Psoas muscle (tissue), 8 donors: Measurements from ENCODE around the gene ILDR1. TPM values are rescaled to one million over a fixed set of nuclear protein-coding genes. Genes with fewer than 3 reads are reported as not detected.

ENCODE experiments used
- ATAC-seq, 4 donors: fragments of 200-7000 bp; cut with Tn5 transposase; one replicate each; pipeline ENCODE4 v1.9.1; 2020; ENCODE audit warnings: moderate library complexity in 3 of 4, mild to moderate bottlenecking in 2 of 4
- DNase-seq, 2 donors: peaks; one replicate each; pipeline ENCODE4 v3.0.0-alpha.2; 2020
- H3K27ac ChIP-seq: fragments of 200-600 bp; one replicate; pipeline ENCODE4 v1.8.0; 2022
- H3K27me3 ChIP-seq, 3 donors: fragments of 200-600 bp in 1 of 3; one replicate each; pipeline versions ENCODE4 v1.6.1 to v1.8.0; 2013 to 2022; ENCODE audit warnings: low read length in 2 of 3, mild to moderate bottlenecking in 2 of 3, moderate library complexity in 1 of 3; ENCODE audit not compliant: insufficient read depth in 3 of 3
- H3K36me3 ChIP-seq, 2 donors: fragments of 200-600 bp in 1 of 2; one replicate each; pipeline versions ENCODE4 v1.6.1 to v1.8.0; 2013 to 2022; ENCODE audit warnings: low read depth in 1 of 2, mild to moderate bottlenecking in 1 of 2, moderate library complexity in 1 of 2; ENCODE audit not compliant: insufficient read depth in 1 of 2
- H3K4me1 ChIP-seq: fragments of 200-600 bp; one replicate; pipeline ENCODE4 v1.8.0; 2022
- H3K4me3 ChIP-seq: fragments of 200-600 bp; one replicate; pipeline ENCODE4 v1.8.0; 2022; ENCODE audit warnings: mild to moderate bottlenecking
- H3K9me3 ChIP-seq: fragments of 200-600 bp; one replicate; pipeline ENCODE4 v1.8.0; 2022
- WGBS, 3 donors: extraction: QIAGEN DNeasy Blood & Tissue Kit; methylation state at CpG; one replicate each; pipeline versions ENCODE4 v1.1.6 to v1.1.7; 2013; 5-methylcytosine and 5-hydroxymethylcytosine counted together
- intact Hi-C, 2 donors: fragments of 100-400 bp; cut with DNase I; formaldehyde crosslinking; loops; one replicate each; pipeline versions ENCODE4 v1.11.0 to v1.14.2; 2022
- polyA plus RNA-seq, 3 donors: library from polyadenylated mRNA; stranded (reverse); fragments of 200-250 nt; gene quantifications; one replicate each; pipeline ENCODE4 v1.2.3, GENCODE V29; 2013
- total RNA-seq, 4 donors: library from RNA; stranded (reverse); fragmentation: NEBNext Ultra II Directional in 2 of 4; extraction: Animal tissue kit (Norgen Biotek cat#: 25700) in 2 of 4; gene quantifications; one replicate each; pipeline versions ENCODE4 v1.2.1 to v1.2.4, GENCODE V29; 2021 to 2023
- TF ChIP-seq, protein P1 (sequence below): fragments of 200-600 bp; IDR thresholded peaks from one replicate; pipeline ENCODE4 v1.8.0; 2022; ENCODE audit warnings: antibody characterized with exemption
- donor health status: healthy with polysubstance abuse.
- donor health status: DM: no; HTN: no; CAD: no; lungs with moderate emphysema.
- donor health status: Bipolar disorder and iron deficiency.
- donor health status: healthy.
- donor health status: DM: yes; HTN: yes; CAD: no.
- donor health status: DM: no; HTN: no; CAD: no.
- donor health status: DM: no; HTN: no; CAD: no.
- donor health status: DM: yes; HTN: yes; CAD: no.

The ILDR1 gene
- total and polyA plus RNA-seq, 7 donors, result not detected

DNA sequence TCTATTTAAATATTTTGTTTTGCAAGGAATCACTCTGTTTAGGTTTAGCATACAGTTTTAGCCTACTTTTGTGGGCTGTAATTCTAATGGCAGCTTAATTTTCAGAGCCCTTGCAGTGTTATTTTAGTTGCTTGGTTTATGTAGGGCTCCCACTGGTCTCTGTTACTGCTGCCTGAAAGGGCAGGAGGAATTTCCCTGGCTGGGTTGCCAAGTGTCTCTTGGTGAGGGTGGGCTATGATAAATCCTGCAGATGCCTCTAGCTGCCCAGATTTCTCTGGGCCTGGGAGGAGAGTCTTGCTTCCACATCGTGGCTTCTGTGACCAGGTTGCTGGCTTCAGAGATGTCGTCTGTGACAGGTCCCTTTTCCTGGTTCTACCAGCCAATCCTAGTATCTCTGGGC is 36.2 kb downstream of the ILDR1 start:
- intact Hi-C loops, result no loop called here
- no peaks in the 10 kb centered on the region for H3K4me1 ChIP-seq
- H3K4me3 ChIP-seq, result no peak overlapping the region
- TF ChIP-seq, protein P1, sequence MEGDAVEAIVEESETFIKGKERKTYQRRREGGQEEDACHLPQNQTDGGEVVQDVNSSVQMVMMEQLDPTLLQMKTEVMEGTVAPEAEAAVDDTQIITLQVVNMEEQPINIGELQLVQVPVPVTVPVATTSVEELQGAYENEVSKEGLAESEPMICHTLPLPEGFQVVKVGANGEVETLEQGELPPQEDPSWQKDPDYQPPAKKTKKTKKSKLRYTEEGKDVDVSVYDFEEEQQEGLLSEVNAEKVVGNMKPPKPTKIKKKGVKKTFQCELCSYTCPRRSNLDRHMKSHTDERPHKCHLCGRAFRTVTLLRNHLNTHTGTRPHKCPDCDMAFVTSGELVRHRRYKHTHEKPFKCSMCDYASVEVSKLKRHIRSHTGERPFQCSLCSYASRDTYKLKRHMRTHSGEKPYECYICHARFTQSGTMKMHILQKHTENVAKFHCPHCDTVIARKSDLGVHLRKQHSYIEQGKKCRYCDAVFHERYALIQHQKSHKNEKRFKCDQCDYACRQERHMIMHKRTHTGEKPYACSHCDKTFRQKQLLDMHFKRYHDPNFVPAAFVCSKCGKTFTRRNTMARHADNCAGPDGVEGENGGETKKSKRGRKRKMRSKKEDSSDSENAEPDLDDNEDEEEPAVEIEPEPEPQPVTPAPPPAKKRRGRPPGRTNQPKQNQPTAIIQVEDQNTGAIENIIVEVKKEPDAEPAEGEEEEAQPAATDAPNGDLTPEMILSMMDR, result no peak
- no peak for DNase-seq
- no peak for ATAC-seq
- H3K36me3 ChIP-seq, result no peaks in the 10 kb centered on the region
- 74 to 82% (median 75%) methylated on average over 2 of the region's 2 CpGs for WGBS, 3 donors
- no peaks in the 10 kb centered on the region for H3K27me3 ChIP-seq
- H3K9me3 ChIP-seq, result peaks cover 4% of the 10 kb centered on the region
- no peak overlapping the region for H3K27ac ChIP-seq

DNA sequence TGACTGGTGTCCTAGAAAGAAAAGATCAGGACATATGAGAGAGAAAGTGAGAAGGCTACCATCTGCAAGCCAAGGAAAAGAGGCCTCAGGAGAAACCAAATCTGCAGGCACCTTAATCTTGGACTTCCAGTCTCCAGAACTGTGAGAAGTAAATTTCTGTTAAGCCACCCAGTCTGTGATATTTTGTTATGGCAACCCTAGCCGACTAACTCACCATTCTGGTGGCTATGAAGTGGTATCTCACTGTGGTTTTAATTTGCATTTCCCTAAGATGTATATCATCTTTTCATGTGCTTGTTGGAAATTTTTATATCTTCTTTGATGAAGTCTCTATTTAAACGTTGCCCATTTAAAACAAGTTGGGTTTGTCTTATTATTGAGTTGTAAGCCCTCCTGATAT is 40.6 kb downstream of the ILDR1 start:
- H3K4me1 ChIP-seq, result no peaks in the 10 kb centered on the region
- no peak for ATAC-seq
- no peak for DNase-seq
- TF ChIP-seq, protein P1, result no peak
- peaks cover 4% of the 10 kb centered on the region for H3K9me3 ChIP-seq
- intact Hi-C loops, result no loop called here
- no peak overlapping the region for H3K27ac ChIP-seq
- H3K27me3 ChIP-seq, result no peaks in the 10 kb centered on the region
- H3K4me3 ChIP-seq, result no peak overlapping the region
- H3K36me3 ChIP-seq, result no peaks in the 10 kb centered on the region
- WGBS, 3 donors, result 76 to 80% (median 77%) methylated on average over 2 of the region's 2 CpGs

DNA sequence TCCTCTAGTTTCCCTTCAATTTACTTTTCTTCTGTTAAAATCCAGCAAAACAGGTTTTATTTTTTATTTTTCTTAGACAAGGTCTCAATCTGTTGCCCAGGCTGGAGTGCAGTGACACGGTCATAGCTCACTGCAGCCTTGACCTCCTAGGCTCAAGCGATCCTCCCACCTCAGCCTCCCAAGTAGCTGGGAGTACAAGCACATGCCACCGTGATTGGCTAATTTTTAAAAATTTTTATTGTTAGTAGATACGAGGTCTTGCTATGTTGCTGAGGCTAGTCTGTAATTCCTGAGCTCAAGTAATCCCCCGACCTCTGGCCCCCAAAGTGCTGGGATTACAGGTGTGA is 41.6 kb downstream of the ILDR1 start:
- H3K27ac ChIP-seq, result no peak overlapping the region
- no peaks in the 10 kb centered on the region for H3K4me1 ChIP-seq
- intact Hi-C loops, result no loop called here
- H3K9me3 ChIP-seq, result peaks cover 4% of the 10 kb centered on the region
- H3K4me3 ChIP-seq, result no peak overlapping the region
- no peak for ATAC-seq
- TF ChIP-seq, protein P1, result no peak
- WGBS, 3 donors, result 66 to 77% (median 68%) methylated on average over 5 of the region's 5 CpGs
- no peak for DNase-seq
- no peaks in the 10 kb centered on the region for H3K27me3 ChIP-seq
- no peaks in the 10 kb centered on the region for H3K36me3 ChIP-seq

DNA sequence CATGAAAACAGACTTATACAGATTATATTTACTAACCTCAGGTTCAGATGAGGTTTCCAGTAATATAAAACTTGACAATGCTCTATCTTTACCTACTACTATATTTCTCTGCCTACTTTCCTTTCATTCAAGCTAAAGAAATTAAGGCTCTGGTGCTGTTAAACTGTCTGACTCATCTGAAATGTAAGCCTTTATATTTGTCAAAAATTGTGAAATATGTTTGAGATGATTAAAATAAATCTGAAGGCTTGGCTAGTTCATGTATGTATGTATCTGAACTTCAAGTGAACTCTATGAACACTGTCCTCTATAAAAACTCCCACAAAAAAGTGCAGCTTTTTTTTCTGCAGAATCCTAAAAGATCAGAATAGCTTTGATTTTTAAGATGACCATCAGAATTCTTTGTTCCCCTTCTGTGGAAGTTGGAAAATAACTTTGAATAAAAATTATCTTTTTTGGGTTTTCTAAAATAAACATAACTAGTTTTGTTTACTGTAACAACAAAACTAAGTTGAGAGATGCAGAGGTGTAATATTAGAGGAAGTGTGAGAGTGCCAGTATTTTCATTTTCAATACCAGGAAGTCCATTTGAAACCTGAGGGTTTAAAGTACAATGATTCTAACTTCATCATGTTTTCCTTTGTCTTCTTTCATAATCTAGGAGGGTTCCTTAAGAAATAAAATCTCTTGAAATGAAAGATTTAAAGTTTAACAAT is 42.2 kb downstream of the ILDR1 start:
- H3K36me3 ChIP-seq, result no peaks in the 10 kb centered on the region
- no peaks in the 10 kb centered on the region for H3K4me1 ChIP-seq
- H3K27me3 ChIP-seq, result no peaks in the 10 kb centered on the region
- ATAC-seq, result no peak
- peaks cover 4% of the 10 kb centered on the region for H3K9me3 ChIP-seq
- DNase-seq, result no peak
- TF ChIP-seq, protein P1, result no peak
- intact Hi-C loops, result no loop called here
- H3K4me3 ChIP-seq, result no peak overlapping the region
- H3K27ac ChIP-seq, result no peak overlapping the region

DNA sequence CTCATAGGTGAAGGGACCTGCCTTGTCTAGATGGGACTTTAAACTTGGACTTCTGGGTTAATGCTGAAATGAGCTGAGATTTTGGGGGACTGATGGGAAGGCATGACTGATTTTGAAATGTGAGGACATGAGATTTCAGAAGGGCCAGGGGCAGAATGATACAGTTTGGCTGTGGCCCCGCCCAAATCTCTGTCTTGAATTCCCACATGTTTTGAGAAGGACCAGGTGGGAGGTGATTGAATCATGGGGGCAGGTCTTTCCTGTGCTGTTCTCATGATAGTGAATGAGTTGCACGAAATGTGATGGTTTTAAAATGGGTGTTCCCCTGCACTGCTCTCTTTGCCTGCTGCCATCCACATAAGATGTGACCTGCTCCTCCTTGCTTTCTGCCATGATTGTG is 42.8 kb downstream of the ILDR1 start:
- Histone ChIP-seq H3K4me3 (no peak overlapping the region), H3K4me1 (no peaks in the 10 kb centered on the region), H3K36me3 (no peaks in the 10 kb centered on the region), H3K27ac (no peak overlapping the region), H3K9me3 (peaks cover 4% of the 10 kb centered on the region), H3K27me3 (no peaks in the 10 kb centered on the region)
- DNase-seq, result no peak
- TF ChIP-seq, protein P1, result no peak
- intact Hi-C loops, result no loop called here
- ATAC-seq, result no peak
- WGBS, 3 donors, result 69 to 78% (median 75%) methylated on average over 2 of the region's 2 CpGs
